Neutrophil (primary cell): ENCODE measurements around the gene PRPF39.

Experiments
- H3K27ac ChIP-seq: fragments of 200-600 bp; sonication (generic); 2 replicates; pipeline ENCODE4 v1.5.1; 2016; ENCODE audit warnings: mild to moderate bottlenecking, moderate library complexity
- H3K27me3 ChIP-seq: fragments of 200-600 bp; sonication (generic); 2 replicates; pipeline ENCODE4 v1.6.0; 2016; ENCODE audit warnings: mild to moderate bottlenecking
- H3K36me3 ChIP-seq: fragments of 200-600 bp; sonication (generic); 2 replicates; pipeline ENCODE4 v1.5.1; 2017
- H3K4me1 ChIP-seq, 2 experiments: fragments of 200-600 bp in 1 of 2; sonication (generic) in 1 of 2; 1 replicate in 1 of 2; 2 replicates in 1 of 2; pipeline versions ENCODE4 v1.5.1 to v1.6.1; 2013 to 2016; ENCODE audit warnings: low read depth in 1 of 2, low read length in 1 of 2, mild to moderate bottlenecking in 1 of 2, moderate library complexity in 1 of 2; ENCODE audit not compliant: control insufficient read depth in 1 of 2, insufficient read depth in 1 of 2
- H3K4me3 ChIP-seq, 2 experiments: fragments of 200-600 bp in 1 of 2; sonication (generic) in 1 of 2; 1 replicate in 1 of 2; 2 replicates in 1 of 2; pipeline ENCODE4 v1.5.1; 2013 to 2016; ENCODE audit warnings: low read depth in 1 of 2, low read length in 1 of 2, mild to moderate bottlenecking in 1 of 2, moderate library complexity in 1 of 2
- H3K9me3 ChIP-seq: fragments of 200-600 bp; sonication (generic); 2 replicates; pipeline ENCODE4 v1.5.1; 2016
- TF ChIP-seq, protein P1 (sequence below): fragments of 200-600 bp; sonication (generic); IDR thresholded peaks from 2 replicates; pipeline ENCODE4 v1.5.1; 2016; ENCODE audit warnings: antibody characterized with exemption

The PRPF39 gene

DNA sequence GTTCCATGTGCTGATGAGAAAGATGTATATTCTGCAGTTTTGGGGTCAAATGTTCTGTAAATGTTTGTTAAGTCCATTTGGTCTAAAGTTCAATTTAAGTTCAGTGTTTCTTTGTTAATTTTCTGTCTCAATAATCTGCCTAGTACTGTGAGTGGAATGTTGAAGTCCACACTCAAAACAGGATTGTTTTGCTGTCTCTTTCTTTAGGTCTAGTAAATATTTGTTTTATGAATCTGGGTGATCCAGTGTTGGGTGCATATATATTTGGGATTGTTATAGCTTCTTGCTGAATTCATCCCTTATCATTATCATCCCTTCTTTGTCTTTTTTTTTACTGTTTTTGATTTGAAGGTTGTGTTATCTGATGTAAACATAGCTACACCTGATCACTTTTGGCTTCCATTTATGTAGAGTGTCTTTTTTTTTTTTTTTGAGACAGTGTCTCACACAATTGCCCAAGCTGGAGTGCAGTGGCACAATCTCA, 26.0 kb upstream of the PRPF39 start:
- Histone ChIP-seq H3K4me3 (no peak overlapping the region), H3K27me3 (no peaks in the 10 kb centered on the region), H3K9me3 (no peaks in the 10 kb centered on the region), H3K27ac (no peak overlapping the region), H3K4me1 (no peaks in the 10 kb centered on the region), H3K36me3 (no peaks in the 10 kb centered on the region)
- TF ChIP-seq, protein P1, sequence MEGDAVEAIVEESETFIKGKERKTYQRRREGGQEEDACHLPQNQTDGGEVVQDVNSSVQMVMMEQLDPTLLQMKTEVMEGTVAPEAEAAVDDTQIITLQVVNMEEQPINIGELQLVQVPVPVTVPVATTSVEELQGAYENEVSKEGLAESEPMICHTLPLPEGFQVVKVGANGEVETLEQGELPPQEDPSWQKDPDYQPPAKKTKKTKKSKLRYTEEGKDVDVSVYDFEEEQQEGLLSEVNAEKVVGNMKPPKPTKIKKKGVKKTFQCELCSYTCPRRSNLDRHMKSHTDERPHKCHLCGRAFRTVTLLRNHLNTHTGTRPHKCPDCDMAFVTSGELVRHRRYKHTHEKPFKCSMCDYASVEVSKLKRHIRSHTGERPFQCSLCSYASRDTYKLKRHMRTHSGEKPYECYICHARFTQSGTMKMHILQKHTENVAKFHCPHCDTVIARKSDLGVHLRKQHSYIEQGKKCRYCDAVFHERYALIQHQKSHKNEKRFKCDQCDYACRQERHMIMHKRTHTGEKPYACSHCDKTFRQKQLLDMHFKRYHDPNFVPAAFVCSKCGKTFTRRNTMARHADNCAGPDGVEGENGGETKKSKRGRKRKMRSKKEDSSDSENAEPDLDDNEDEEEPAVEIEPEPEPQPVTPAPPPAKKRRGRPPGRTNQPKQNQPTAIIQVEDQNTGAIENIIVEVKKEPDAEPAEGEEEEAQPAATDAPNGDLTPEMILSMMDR = no peak

DNA sequence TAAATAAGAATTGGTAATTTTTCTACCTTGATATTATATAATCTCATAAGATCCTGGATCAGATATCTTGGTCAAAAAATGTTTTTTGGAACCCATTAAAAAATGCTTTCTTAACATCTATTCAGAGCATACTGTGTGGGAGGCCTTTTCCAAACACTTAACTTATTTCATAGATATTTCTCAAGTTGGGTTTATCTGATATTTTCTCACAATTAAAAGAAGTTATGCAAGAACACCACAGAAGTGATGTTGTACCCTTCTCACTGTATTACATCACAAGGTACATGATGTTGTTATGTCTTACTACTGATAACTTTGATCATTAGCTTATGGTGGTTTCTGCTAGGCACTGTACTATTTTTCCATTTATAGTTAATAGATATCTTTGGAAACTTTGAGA, 23.4 kb upstream of the PRPF39 start:
- TF ChIP-seq, protein P1 = no peak
- Histone ChIP-seq H3K4me3 (no peak overlapping the region), H3K27ac (no peak overlapping the region), H3K4me1 (no peaks in the 10 kb centered on the region), H3K27me3 (no peaks in the 10 kb centered on the region), H3K36me3 (no peaks in the 10 kb centered on the region), H3K9me3 (no peaks in the 10 kb centered on the region)

DNA sequence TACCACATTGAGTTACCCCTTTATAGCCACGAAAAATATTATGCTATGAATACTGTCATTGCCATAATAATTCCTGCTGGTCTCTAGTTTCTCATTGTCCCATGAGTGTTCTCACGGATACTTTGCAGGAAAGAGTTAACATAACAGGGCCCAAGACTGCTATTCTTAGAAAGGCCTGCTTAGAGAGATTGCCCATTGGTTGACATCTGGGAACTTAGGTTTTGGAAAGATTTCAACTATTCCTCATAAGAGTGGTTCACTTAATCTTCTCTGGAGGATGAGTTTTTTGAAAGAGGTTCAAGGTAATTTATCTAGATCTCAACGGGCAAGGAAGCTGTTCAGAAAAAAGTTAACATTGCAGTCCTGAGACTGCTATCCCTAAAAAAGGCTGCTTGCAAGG, 18.4 kb upstream of the PRPF39 start:
- TF ChIP-seq, protein P1 = no peak

DNA sequence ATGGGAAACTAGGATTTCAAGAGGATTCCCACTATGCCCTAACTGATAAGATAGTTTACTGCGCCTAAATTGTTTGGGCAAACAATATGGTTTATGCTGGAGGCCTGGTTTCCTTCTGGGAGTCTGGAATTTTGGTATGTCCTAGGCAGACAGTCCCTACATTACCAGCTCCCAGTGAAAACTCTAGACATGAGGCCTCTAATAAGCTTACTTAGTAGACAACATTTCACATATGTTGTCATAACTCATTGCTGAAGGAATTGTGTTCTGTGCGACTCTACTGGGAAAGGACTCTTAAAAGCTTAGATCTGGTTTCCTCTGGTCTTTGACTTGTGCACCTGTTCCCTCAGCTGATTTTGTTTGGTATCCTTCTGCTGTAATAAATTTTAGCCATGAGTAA, 18.0 kb upstream of the PRPF39 start:
- no peak overlapping the region for H3K4me3 ChIP-seq
- H3K9me3 ChIP-seq = no peaks in the 10 kb centered on the region
- H3K27ac ChIP-seq = no peak overlapping the region
- H3K4me1 ChIP-seq = no peaks in the 10 kb centered on the region
- no peaks in the 10 kb centered on the region for H3K27me3 ChIP-seq
- TF ChIP-seq, protein P1 = no peak
- no peaks in the 10 kb centered on the region for H3K36me3 ChIP-seq

More for the DNA sequence above, 18.4 kb upstream of the PRPF39 start:
- H3K27me3 ChIP-seq = no peaks in the 10 kb centered on the region
- no peaks in the 10 kb centered on the region for H3K4me1 ChIP-seq
- no peaks in the 10 kb centered on the region for H3K9me3 ChIP-seq
- H3K27ac ChIP-seq = no peak overlapping the region
- H3K36me3 ChIP-seq = no peaks in the 10 kb centered on the region
- no peak overlapping the region for H3K4me3 ChIP-seq

DNA sequence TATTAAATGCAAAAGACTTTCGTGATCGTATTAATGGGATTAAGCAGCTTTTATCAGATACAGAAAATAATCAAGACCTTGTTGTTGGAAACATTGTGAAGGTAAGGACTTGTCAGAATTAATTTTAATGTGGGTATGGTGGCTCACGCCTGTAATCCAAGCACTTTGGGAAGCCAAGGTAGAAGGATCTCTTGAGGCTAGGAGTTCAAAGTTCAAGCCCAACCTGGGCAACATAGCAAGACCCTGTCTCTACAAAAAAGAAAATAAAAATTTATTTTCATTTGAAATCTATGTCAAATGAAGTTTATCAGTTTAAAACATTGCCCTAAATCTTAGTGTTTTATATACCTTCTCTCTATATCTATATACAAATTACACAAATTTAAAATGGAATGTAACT, 17.2 kb upstream of the PRPF39 start:
- H3K4me1 ChIP-seq = no peaks in the 10 kb centered on the region
- H3K27ac ChIP-seq = no peak overlapping the region
- H3K27me3 ChIP-seq = no peaks in the 10 kb centered on the region
- H3K4me3 ChIP-seq = no peak overlapping the region
- TF ChIP-seq, protein P1 = no peak
- H3K9me3 ChIP-seq = no peaks in the 10 kb centered on the region
- no peaks in the 10 kb centered on the region for H3K36me3 ChIP-seq

DNA sequence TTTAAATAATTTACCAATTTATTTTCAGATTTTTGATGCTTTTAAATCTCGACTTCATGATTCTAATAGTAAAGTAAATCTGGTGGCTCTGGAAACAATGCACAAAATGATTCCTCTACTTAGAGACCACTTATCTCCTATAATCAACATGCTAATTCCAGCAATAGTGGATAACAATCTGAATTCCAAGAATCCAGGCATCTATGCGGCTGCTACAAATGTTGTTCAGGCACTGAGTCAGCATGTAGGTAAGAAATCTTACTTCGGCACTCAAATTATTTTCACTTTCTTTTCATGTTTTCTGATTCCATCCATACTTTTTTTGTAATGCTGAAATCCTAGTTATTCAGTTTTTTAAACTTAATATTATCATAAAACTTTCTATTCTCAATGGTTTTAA, 15.5 kb upstream of the PRPF39 start:
- no peaks in the 10 kb centered on the region for H3K9me3 ChIP-seq
- no peak overlapping the region for H3K27ac ChIP-seq
- no peaks in the 10 kb centered on the region for H3K4me1 ChIP-seq
- no peaks in the 10 kb centered on the region for H3K27me3 ChIP-seq
- H3K4me3 ChIP-seq = no peak overlapping the region
- H3K36me3 ChIP-seq = no peaks in the 10 kb centered on the region
- TF ChIP-seq, protein P1 = no peak
